GM20000 (cell line): Measurements from ENCODE around the gene CUEDC1.

Experiments
- DNase-seq: peaks from one replicate; pipeline ENCODE4 v3.0.0; 2012; ENCODE audit warnings: low spot score
- TF ChIP-seq, protein P1 (sequence below): IDR thresholded peaks from 2 replicates; pipeline ENCODE4 v1.5.1; 2012; ENCODE audit warnings: mild to moderate bottlenecking, control low read depth; ENCODE audit errors: extremely low read depth, missing control alignments

CUEDC1 gene

GRCh38 chr17:57874434-57875289, 80.5 kb downstream of the CUEDC1 start:
- DNase-seq, result no peak
- TF ChIP-seq, protein P1, sequence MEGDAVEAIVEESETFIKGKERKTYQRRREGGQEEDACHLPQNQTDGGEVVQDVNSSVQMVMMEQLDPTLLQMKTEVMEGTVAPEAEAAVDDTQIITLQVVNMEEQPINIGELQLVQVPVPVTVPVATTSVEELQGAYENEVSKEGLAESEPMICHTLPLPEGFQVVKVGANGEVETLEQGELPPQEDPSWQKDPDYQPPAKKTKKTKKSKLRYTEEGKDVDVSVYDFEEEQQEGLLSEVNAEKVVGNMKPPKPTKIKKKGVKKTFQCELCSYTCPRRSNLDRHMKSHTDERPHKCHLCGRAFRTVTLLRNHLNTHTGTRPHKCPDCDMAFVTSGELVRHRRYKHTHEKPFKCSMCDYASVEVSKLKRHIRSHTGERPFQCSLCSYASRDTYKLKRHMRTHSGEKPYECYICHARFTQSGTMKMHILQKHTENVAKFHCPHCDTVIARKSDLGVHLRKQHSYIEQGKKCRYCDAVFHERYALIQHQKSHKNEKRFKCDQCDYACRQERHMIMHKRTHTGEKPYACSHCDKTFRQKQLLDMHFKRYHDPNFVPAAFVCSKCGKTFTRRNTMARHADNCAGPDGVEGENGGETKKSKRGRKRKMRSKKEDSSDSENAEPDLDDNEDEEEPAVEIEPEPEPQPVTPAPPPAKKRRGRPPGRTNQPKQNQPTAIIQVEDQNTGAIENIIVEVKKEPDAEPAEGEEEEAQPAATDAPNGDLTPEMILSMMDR, result no peak

GRCh38 chr17:57874058-57874419, 81.2 kb downstream of the CUEDC1 start:
- no peak for DNase-seq
- TF ChIP-seq, protein P1, result no peak

DNA sequence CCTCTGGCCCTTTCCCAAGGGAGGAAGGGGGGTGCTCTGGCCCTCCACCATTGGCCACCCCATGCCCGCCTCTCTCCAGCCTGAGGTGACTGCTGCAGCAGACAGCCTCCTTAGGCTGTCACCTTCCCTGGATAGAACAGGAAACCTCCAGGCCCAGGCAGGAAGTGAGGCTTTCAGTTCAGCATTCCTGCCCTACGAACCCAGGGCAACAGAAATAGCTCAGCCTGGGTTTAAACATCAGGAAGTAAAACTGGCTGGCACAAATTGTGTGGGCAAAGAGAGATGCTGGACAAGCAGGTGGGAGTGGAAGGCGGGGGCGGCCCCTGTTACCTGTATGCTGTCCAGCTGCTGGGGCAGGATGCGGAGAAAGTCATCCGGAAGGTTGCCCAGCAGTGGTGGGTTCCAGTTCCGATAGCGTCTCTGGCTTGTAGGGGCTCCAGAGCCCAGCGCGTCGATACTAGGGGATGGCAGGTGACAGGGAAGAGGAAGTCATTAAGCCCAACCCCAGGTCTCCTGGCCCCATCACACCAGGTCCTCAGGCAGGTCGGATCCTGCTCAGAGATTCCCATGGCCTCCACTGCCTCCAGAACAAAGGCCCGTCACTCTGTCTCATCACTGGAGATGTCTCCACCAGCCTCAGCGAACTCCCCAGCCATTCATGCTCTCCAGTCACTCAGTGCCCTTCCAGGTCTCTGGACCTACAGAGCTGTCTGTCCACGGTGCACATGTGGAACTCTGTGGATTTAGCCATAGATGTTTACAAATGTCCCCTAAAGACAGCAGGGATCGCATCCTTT, 81.8 kb downstream of the CUEDC1 start:
- no peak for DNase-seq
- TF ChIP-seq, protein P1, result no peak

- TF ChIP-seq, protein P1, result no peak
- DNase-seq, result no peak
These were observed 82.7 kb downstream of the CUEDC1 start for GRCh38 chr17:57872536-57872935.

DNA sequence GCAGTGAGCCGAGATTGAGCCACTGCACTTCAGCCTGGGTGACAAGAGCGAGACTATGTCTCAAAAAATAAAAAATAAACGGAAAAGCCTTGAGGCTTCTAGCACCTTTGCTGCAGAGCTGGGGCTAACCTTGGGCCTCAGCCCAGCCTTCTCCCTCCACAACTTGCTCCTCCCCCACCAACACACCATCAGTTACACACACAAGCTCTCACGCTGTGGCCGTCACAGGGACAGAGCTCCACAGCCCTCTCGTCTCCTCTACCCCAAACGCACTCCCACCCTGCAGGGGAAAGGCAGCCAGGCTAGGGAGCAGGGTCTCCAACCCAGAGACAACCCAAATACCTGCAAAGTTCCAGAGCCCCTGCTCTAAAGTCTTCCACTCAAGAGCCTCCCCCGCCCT, 83.3 kb downstream of the CUEDC1 start:
- TF ChIP-seq, protein P1, result no peak
- DNase-seq, result no peak

DNA sequence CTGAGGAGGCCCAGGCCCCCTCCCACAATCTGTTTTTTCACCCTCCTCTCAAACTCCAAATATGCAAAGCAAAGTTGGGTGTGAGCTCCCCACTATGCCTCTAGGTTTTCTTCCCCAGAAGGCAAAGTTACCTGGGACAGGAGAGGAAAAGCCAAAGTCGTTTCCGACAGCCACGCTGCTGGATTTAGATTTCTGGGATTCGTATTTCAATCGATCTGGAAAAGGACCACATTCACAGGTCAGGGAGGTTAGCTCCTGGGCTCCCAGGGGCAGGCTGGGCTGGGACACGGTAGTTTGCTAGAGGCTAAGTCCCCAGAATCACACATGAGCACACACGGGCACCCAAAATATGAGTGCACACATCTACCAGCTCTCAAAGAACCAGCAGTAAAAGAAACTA, 84.1 kb downstream of the CUEDC1 start:
- DNase-seq, result no peak
- TF ChIP-seq, protein P1, result no peak

DNA sequence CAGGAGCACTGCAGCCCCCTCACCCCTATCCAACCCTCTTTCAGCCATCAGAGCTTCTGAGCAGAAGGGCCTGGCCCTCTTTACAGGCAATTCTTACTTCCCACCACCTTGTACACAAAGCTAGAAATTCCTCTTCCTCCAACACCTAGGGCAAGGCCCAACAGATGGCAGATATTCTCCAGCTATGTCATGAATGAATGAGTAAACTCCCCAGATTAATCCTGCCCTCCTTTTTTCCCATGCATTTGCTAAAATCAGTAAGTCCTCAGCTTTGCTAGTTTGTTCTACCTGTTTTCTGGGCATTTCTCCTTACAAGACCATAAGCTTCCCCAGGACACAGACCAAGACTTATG, 85.0 kb downstream of the CUEDC1 start:
- TF ChIP-seq, protein P1, result no peak
- DNase-seq, result no peak
